GM18873 (cell line): Measurements from ENCODE around the gene ADAMTS17.

Experiments
- ATAC-seq: cut with Tn5 transposase; IDR thresholded peaks from one replicate; pipeline ENCODE4 v1.9.1; 2021; ENCODE audit warnings: mild to moderate bottlenecking, moderate library complexity, moderate number of reproducible peaks; ENCODE audit not compliant: unreplicated experiment, low FRiP score

ADAMTS17 gene

DNA sequence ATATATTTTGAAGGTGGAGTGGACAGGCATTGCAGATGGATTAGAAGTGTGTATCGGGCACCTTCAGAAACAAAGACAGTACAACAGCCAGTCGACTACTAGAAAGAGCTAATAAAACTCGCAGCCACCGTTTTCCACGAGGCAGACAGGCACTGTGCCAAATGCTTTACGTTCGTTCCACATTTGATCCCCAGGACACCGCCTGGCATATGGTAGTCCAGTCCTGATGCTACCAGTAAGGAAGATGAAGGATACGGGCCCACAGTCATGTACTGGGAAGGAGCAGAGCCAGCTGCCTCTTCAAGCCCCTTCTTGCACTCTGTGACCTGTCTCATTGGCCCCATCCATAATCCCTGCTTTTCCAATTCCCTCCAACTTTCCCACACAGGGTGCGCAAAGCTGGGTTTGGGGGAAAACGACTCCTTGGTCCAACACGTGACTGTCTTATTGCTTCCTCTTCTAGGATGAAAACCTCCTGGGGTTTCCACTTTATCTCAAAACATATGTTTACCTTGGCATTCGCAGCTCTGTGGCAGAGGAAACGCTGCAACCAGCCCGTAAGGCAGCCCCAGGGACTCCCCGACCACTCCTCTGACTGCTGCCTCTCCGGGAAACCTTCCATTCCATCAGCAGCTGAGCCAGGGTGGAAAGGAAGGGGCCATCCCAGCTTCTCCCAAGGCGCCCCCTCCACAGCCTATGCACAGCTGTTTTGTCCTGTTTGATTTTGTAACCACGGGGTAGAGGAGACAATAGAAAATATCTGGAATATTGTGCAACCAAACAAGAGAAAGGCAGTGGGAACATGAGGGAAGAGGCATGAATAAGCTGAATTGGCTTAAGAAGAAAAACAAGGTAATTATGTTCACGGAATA, 107.4 kb downstream of the ADAMTS17 start:
- ATAC-seq: no peak

DNA sequence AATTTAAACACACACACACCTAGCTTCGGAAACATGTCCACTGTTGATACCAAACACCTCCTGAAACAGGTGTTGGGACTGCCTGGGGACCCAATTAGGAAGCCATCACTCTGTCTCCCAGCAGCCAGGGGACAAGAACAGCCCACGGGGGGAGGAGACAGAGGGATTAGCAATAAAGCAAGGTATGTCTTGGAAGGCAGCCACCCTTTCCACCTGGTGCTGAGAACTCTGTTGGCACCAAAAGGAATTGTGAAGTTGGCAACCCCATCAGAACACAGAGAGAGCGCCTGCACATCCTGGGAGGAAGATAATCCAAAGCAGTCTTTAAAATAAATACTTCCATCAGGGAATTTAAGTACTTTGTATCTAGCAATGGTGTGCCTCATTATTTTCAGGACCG, 111.0 kb downstream of the ADAMTS17 start:
- no peak for ATAC-seq

GRCh38 chr15:100229181-100230163, 112.3 kb downstream of the ADAMTS17 start:
- ATAC-seq: no peak

GRCh38 chr15:100227781-100228180, 114.0 kb downstream of the ADAMTS17 start:
- ATAC-seq: no peak

DNA sequence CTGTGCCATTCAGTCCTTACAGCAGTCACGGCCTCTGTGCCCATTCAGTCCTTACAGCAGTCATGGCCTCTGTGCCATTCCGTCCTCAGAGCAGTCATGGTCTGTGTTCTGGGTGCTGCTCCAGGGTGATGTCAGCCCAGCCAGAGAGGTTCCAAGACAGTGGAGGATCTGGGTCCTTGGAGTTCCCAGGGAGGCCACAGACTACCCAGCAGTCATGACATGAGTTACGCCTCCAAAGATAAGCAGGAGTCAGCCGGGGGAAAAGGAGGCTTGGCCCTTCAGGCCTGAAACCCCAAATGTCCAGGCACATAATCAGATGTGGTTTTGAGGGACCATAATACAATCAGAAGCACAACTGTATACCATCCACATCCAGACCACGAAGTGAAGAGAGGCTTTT, 115.7 kb downstream of the ADAMTS17 start:
- no peak for ATAC-seq

DNA sequence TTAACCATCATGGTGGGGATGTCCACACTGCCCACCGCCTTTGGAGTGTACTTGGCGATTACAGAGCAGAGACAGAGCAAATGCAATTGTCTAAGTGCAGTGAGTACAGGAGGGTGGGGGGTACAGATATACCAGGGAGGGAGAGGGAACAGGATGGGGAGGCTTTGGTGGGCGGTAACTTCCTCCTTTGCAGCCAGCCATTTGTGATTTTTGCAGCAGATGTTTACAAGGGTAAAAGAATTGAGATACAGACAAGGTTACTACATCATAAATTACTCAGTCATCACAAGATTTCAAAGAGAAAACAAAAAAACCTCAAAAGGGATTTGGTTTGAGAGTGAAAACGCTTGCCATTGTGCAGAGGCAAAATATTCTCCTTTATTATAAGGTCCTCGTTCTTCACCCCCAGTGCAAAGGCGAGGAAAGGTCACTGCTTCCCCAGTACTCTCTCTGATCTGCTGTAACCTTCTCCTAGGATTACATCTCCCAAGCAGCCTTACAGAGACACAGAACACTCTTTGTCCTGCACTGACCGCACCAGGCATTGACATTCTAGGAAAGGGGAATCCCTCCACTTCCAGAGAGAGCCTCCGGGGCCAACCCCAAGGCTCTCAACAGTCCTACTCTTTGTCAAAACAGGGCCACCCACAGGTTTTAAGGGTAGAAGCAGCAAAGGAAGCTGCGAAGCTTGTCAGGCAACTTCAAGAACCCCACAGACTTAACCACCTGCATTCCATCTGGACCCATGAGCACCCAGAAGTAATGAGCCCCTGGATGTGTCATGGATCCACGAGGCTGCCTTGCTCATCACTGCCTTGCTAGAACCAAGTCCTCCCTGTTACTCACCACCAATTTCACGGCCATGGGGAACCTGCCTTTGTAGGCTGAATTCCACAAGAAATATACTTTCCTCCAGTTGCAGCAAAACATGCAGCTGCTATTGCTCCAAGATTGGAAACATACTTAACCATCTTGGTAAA, 117.3 kb downstream of the ADAMTS17 start:
- no peak for ATAC-seq

GRCh38 chr15:100222349-100222715, 119.4 kb downstream of the ADAMTS17 start:
- no peak for ATAC-seq

- ATAC-seq: no peak
Measured at GRCh38 chr15:100221471-100222348, 120.1 kb downstream of the ADAMTS17 start.

- ATAC-seq: no peak
Measured at GRCh38 chr15:100220058-100220768, 121.6 kb downstream of the ADAMTS17 start.

DNA sequence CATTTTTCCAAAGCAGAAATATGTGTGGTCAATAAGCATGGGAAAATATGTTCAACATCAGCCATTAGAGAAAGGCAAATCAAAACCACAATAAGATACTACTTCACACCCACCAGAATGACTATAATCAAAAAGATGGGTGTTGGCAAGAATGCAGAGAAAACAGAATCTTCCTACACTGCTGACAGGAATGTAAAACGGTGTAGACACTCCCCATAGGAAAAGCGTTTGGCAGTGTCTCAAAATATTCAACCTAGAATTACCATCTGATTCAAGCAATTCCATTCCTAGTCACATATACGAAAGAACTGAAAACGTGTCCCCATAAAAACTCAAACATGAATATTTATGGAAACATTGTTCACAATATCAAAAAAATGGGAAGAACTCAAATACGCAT, 123.3 kb downstream of the ADAMTS17 start:
- no peak for ATAC-seq

GRCh38 chr15:100216182-100216581, 125.6 kb downstream of the ADAMTS17 start:
- no peak for ATAC-seq

- ATAC-seq: no peak
Measured at GRCh38 chr15:100215843-100216169, 126.0 kb downstream of the ADAMTS17 start.

DNA sequence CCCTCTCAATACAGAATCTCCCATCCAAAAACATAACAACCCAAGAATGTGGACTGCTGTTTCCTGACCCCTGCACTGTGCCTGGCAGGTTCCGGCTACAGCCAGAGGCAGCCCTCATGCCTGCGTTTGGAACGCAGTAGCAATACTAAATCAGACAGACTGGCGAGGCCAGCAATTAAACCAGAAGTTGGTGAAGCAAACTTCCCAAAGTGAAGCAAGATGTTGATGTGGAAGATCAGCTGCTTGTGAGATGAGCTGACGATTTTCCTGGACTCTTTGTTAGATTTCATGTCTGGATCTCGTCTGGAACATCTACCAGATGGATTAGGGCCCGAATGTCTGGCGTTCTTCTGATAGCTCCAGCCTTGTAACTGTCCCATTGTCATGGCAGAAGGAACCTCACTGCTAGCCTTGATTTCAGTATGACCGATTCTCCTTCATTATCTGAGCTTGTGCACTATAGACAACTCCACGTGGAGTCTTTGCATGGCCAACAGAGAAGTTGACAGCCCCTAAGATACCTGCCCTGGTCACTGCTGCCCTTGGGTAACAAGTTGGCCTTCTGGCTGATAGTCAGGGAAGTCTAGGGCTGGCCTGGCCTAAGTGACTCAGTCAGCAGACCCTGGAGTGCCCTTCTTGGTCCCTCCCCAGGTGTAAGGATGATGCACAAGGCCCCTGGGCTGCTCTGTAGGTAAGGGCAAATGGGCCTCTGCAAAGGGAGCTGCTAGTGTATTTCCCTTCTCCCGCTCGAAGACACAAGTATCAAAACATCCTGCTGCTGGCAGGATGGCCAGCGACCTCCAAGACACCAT, 126.5 kb downstream of the ADAMTS17 start:
- ATAC-seq: no peak

GRCh38 chr15:100211855-100212850, 129.6 kb downstream of the ADAMTS17 start:
- no peak for ATAC-seq

GRCh38 chr15:100210338-100210737, 131.4 kb downstream of the ADAMTS17 start:
- ATAC-seq: no peak

GRCh38 chr15:100208921-100209603, 132.7 kb downstream of the ADAMTS17 start:
- no peak for ATAC-seq
